HG02938 (cell line): ENCODE data around the gene TRIM63.

Experiments used
- ATAC-seq: cut with Tn5 transposase; IDR thresholded peaks from one replicate; pipeline ENCODE4 v1.9.1; 2021; ENCODE audit warnings: mild to moderate bottlenecking, moderate library complexity; ENCODE audit not compliant: unreplicated experiment

Gene TRIM63

DNA sequence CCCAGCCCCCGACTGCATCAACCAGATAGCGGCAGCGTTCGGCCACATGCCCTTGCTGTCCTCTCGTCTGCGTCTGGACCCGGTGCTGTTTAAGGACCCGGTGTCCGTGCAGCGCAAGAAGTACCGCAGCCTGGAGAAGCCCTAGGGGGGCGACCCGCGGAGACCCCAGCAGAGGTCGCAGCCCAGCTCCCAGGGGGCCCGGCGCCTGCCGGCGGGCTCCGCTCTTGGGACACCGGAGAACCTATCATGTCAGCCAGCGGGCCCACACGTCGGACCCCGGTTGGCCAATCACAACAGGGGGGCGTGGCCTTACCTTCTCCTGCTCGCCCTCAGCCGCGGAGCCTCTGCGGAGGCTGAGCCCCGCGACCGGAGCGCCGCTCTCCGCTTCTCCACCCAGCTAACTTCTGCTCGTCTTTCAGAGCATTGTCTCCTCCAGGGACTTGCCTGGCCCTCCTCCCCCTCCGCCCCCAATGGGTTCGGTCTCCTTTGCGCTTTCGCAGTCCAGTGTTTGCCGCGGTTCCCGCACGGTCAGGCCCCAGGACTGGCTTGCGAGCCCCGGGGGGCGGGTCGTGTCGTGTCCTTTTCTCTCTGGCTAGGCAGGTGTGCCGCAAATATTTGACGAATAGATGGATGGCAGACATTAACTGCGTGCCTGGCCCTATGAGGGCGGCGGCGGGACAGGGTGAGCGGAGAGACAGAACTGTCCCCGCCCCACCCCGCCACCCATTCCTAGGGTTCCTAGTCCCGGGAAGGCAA, 32.0 kb downstream of the TRIM63 start:
- peak; percentile 85 for ATAC-seq

GRCh38 chr1:26034504-26035202, 32.8 kb downstream of the TRIM63 start:
- no peak for ATAC-seq

DNA sequence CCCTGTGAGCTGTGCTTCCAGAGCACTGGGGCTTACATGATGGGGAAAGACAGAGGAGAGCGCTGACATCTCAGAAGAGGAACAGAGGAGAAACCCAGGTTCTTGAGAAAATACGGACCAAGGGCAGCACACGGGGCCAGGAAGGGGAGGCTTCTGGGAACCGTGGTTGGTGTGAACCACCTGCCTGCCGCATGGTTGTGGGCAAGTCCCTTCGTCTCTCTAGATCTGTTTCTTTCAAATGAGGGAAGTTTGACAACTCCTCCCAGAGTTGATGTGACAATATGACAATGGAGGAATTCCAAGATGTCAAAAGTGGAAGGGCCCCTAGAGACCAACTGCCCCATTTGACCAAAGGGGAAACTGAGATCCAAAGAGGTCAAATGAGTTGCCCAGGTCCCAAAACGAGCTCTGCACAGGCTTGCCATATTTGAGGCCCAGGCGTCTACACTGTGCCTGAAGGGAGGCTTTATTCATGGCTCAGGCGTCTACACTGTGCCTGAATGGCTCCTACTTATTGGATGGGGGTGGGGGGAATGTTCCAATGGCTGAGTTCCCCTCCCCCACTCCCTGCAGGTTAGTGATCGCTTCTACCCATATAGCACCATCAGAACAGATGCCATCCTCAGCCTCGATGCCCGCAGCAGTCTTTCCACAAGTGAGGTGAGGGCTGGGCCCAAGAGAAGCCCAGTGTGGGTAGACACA, 34.6 kb downstream of the TRIM63 start:
- ATAC-seq: no peak

GRCh38 chr1:26031611-26032220, 35.7 kb downstream of the TRIM63 start:
- no peak for ATAC-seq

- ATAC-seq: no peak
Measured at GRCh38 chr1:26031196-26031595, 36.2 kb downstream of the TRIM63 start.

- no peak for ATAC-seq
Measured at GRCh38 chr1:26029864-26030481, 37.5 kb downstream of the TRIM63 start.

DNA sequence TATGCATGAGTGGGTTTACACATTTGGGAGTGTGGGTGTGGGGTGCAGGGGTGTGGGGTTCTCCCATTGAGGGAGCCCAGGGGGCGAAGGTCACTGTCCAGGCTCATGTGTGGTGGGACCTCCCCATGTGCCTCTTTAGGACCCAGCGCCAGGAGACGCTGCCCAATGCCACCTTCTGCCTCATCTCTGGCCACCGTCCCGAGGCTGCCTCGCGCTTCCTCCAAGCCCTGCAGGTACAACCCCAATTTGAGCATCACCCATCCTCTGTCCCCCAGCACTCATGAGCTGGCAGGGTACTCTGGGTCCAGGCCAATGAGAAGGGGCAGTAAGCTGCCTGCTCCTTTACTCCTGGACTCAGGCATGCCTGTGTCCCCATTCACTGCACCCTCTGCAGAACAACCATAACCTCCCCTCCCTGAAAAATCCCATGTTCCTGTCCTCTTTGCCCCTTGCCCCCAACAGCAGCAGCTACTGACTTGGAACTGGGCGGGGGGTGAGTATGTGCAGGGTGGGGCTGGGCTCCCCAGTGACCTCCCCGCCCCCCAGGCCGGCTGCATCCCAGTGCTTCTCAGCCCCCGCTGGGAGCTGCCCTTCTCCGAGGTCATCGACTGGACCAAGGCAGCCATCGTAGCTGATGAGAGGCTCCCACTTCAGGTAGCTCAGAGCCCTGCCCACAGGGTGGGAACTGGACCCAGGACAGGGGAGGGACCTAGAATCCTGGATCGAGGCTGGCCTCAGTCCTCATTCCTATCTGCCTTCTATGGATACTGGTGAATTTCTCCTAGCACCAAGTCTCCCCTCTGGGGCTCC, 38.2 kb downstream of the TRIM63 start:
- no peak for ATAC-seq

- ATAC-seq: no peak
Measured at GRCh38 chr1:26028490-26028980, 38.9 kb downstream of the TRIM63 start.

DNA sequence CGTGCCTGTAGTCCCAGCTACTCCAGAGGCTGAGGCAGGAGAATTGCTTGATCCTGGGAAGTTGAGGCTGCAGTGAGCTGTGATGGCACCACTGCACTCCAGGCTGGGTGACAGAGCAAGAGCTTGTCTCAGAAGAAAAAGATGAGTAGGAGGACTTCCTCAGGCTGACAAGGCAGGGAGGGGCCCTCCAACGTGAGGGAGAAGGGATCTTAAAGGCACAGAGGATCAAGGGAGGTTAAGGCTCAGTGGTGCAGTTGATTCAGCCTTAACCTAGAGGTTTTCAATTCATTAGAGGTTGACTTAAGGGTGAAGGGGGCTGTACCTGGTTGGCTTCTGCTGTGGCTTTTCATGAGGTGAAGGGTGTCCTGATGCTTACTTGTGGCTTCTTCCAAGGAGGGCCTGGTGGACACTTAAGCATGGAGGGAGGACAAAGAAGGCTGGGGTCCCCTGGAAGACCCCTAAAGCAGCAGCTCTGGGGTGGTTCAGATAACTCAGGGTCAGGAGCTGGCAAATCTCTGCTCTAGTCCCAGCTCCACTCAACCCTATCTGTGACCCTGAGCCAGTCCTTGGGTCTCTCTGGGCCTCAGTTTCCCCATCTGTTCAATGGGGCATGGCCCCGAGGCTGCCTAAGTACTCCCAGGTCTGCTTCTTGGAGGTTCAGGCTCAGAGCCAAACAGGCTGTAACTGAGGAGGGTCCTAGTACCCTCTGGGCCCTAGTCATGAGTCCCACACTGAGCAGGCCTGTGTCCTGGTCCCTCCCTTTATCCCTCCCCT, 39.5 kb downstream of the TRIM63 start:
- ATAC-seq: no peak

DNA sequence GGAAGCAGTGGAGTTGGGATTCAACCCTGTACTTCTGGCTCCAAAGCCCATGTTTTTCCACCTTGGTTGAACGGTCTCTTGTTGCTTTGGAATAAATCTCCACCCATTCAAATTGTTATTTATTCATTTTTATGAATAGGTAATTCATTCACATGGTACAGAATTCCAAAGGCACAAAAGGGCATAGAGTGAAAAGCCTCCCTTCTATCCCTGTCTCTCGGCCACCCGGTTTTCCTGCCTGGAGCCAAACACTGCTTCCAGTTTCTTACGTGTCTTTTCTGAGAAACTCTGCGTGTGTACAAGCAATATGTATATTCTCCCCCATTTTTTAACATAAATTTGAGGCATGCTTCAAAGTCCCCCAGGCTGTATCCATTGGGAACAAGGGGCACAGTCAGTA, 41.9 kb downstream of the TRIM63 start:
- no peak for ATAC-seq

- ATAC-seq: no peak
Measured at GRCh38 chr1:26025060-26025459, 42.4 kb downstream of the TRIM63 start.

- ATAC-seq: no peak
Measured at GRCh38 chr1:26023826-26024225, 43.6 kb downstream of the TRIM63 start.

DNA sequence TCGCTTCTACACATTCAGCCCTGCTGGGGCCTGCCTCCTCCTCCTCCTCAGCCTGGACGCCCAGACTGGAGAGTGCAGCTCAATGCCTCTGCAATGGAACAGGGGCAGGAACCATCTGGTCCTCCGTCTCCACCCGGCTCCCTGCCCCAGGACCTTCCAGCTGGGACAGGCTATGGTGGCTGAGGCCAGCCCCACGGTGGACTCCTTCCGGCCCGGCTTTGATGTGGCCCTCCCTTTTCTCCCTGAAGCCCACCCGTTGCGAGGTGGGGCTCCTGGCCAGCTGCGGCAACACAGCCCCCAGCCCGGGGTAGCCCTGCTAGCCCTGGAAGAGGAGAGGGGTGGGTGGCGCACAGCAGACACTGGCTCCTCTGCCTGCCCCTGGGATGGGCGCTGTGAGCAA, 44.4 kb downstream of the TRIM63 start:
- ATAC-seq: no peak

DNA sequence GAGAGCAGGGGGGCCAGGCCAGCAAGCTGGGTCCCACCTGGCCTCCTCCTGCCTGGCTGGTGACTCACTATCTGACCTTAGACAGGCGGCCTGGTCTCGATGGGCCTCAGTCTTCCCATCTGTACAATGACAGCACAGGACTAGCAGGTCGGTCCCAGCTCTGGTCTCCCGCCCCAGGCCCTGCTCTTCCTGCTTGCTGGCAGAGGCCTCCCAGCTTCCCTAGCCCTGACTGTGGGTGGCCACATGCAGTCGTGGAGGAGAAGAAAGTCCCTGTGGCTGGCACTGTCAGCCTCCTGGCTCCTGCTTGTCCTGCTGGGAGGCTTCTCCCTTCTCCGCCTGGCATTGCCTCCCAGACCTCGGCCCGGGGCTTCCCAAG, 45.0 kb downstream of the TRIM63 start:
- ATAC-seq: no peak

- no peak for ATAC-seq
Measured at GRCh38 chr1:26021647-26022403, 45.6 kb downstream of the TRIM63 start, which contains the start of gene EXTL1. TSS of gene EXTL1 (plus strand) at chr1:26021775. CDS start at chr1:26022647, 872 bp downstream.

DNA sequence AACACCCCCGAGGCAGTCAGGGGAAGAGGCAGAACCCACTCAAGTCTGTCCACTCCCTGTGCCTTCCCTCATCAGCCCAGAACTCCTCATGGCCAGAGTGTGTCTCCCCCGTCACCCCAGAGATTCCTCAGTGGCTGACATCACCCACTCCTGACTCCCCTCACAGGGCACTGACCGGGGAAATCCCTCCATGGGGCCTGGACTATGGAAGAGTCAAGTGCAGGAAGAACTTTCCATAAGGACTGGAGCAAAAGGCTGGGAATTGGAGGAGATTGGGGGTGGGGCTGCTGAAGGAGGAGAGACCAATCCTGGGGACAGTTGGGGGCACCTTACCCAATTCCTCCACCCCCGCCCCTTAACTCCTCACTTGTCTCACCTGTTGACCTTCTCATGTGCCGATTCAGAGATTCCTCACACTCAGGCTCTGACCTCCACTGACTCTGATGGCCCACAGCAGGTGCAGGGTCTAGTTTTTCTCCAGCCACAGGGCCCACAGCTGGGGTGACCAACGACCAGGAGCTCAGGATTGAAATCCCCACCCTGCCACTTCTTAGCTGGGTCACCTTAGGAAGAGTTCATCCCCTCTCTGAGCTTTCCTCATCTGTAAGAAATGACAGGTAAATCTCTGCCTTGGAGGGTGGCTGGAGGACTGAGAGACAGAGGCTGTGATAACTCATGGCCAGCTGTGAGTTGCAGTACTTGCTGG, 46.3 kb downstream of the TRIM63 start:
- ATAC-seq: no peak

DNA sequence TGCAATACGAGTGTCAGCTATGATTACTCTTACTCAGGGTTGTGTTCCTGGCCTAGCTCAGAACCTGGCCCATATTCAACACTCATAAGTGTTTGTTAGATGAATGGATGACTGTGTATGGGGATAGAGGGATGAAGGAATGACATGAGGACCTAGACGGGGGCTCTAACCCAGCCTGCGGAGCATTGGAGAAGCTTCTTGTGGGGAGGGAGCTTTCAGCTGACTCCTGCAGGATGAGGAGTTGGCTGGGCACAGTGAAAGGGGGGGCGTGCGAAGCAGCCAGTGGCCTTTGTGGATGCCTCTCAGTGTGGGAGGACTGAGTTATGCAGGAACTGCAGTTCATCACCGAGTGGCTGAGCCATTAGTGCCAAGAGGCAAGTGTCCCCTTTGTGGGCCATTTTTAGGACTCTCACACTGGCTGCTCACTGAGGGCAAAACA, 47.1 kb downstream of the TRIM63 start:
- ATAC-seq: no peak
